Osteocyte (in vitro differentiated cells): ENCODE measurements around the gene GSG1L2. TPM values are rescaled to one million over a fixed set of nuclear protein-coding genes. Genes with fewer than 3 reads are reported as not detected.

ENCODE experiments used
- DNase-seq: peaks from one replicate; pipeline ENCODE4 v3.0.0; 2021; ENCODE audit warnings: mixed read lengths; ENCODE audit not compliant: unreplicated experiment; ENCODE audit errors: extremely low spot score
- H3K27ac Mint-ChIP-seq: one replicate; pipeline ENCODE4 v1.8.0; 2021; ENCODE audit warnings: mild to moderate bottlenecking, mixed read lengths; ENCODE audit not compliant: unreplicated experiment
- H3K27me3 Mint-ChIP-seq: one replicate; pipeline ENCODE4 v1.8.0; 2021; ENCODE audit warnings: mixed read lengths; ENCODE audit not compliant: unreplicated experiment
- H3K36me3 Mint-ChIP-seq: one replicate; pipeline ENCODE4 v1.8.0; 2021; ENCODE audit warnings: mixed read lengths; ENCODE audit not compliant: unreplicated experiment
- H3K4me1 Mint-ChIP-seq: one replicate; pipeline ENCODE4 v1.8.0; 2021; ENCODE audit warnings: mixed read lengths; ENCODE audit not compliant: unreplicated experiment
- H3K4me3 Mint-ChIP-seq: one replicate; pipeline ENCODE4 v1.8.0; 2021; ENCODE audit warnings: mild to moderate bottlenecking, moderate library complexity, mixed read lengths; ENCODE audit not compliant: unreplicated experiment
- H3K9me3 Mint-ChIP-seq: one replicate; pipeline ENCODE4 v1.8.0; 2021; ENCODE audit warnings: mixed read lengths; ENCODE audit not compliant: unreplicated experiment
- CTCF ChIP-seq: fragments of 200-600 bp; sonication (generic); IDR thresholded peaks from 2 replicates; pipeline ENCODE4 v1.5.0; 2021; ENCODE audit warnings: antibody characterized with exemption, mild to moderate bottlenecking, moderate library complexity
- total RNA-seq: library from RNA; stranded (reverse); gene quantifications from 2 replicates; pipeline ENCODE4 v1.2.1, GENCODE V29; 2021

GSG1L2 gene
- total RNA-seq, 1 donor from 2014 or later, result not detected

GRCh38 chr17:9811537-9811936, 10.3 kb downstream of the GSG1L2 start:
- Mint-ChIP-seq H3K27ac (no peak overlapping the region), H3K36me3 (no peaks in the 10 kb centered on the region), H3K4me1 (no peaks in the 10 kb centered on the region)

GRCh38 chr17:9811086-9811485, 10.8 kb downstream of the GSG1L2 start:
- no peaks in the 10 kb centered on the region for H3K36me3 Mint-ChIP-seq
- no peak for TF ChIP-seq CTCF
- H3K9me3 Mint-ChIP-seq, result no peaks in the 10 kb centered on the region
- H3K4me3 Mint-ChIP-seq, result no peak overlapping the region
- no peak for DNase-seq
- no peak overlapping the region for H3K27ac Mint-ChIP-seq
- no peaks in the 10 kb centered on the region for H3K4me1 Mint-ChIP-seq
- H3K27me3 Mint-ChIP-seq, result peaks cover 2% of the 10 kb centered on the region

More at GRCh38 chr17:9811537-9811936, 10.3 kb downstream of the GSG1L2 start:
- Mint-ChIP-seq H3K4me3 (no peak overlapping the region), H3K9me3 (no peaks in the 10 kb centered on the region), H3K27me3 (peaks cover under 1% of the 10 kb centered on the region)
- no peak for TF ChIP-seq CTCF
- no peak for DNase-seq

GRCh38 chr17:9810100-9810949, 11.6 kb downstream of the GSG1L2 start:
- DNase-seq, result no peak
- H3K4me1 Mint-ChIP-seq, result no peaks in the 10 kb centered on the region
- no peak overlapping the region for H3K27ac Mint-ChIP-seq
- H3K4me3 Mint-ChIP-seq, result no peak overlapping the region
- H3K9me3 Mint-ChIP-seq, result peaks cover 2% of the 10 kb centered on the region
- H3K27me3 Mint-ChIP-seq, result peaks cover 2% of the 10 kb centered on the region
- H3K36me3 Mint-ChIP-seq, result peaks cover under 1% of the 10 kb centered on the region
- no peak for TF ChIP-seq CTCF

- Mint-ChIP-seq H3K9me3 (peaks cover 12% of the 10 kb centered on the region), H3K4me1 (no peaks in the 10 kb centered on the region), H3K27ac (no peak overlapping the region), H3K27me3 (peaks cover 2% of the 10 kb centered on the region), H3K36me3 (peaks cover 4% of the 10 kb centered on the region), H3K4me3 (no peak overlapping the region)
- no peak for DNase-seq
- no peak for TF ChIP-seq CTCF
These were observed 12.5 kb downstream of the GSG1L2 start for GRCh38 chr17:9809409-9809808.

- Mint-ChIP-seq H3K4me1 (peaks cover 17% of the 10 kb centered on the region), H3K27ac (no peak overlapping the region), H3K9me3 (peaks cover 12% of the 10 kb centered on the region), H3K27me3 (peaks cover 2% of the 10 kb centered on the region), H3K36me3 (peaks cover 4% of the 10 kb centered on the region), H3K4me3 (no peak overlapping the region)
- DNase-seq, result no peak
- TF ChIP-seq CTCF, result no peak
These were observed 15.2 kb downstream of the GSG1L2 start for GRCh38 chr17:9806699-9807098.
